ENCODE results near the gene RIN3.
A peak's percentile ranks its signal among the peaks of the same experiment; 100 is the strongest.

Gene RIN3

GRCh38 chr14:92687681-92688433 lies 174.3 kb downstream of the RIN3 start:
- H3K27ac ChIP-seq = no peak overlapping the region
- TF ChIP-seq ZFX (IDR thresholded peaks at IDR 0.05; ENCODE audit: borderline replicate concordance) (no peak), CTCF (IDR thresholded peaks at IDR 0.05) (no peak)

GRCh38 chr14:92688434-92689375 lies 175.1 kb downstream of the RIN3 start:
- H3K27ac ChIP-seq = no peak overlapping the region
- TF ChIP-seq CTCF (IDR thresholded peaks at IDR 0.05) (no peak), ZFX (IDR thresholded peaks at IDR 0.05; ENCODE audit: borderline replicate concordance) (no peak)

- no peak overlapping the region for H3K27ac ChIP-seq
- TF ChIP-seq ZFX (IDR thresholded peaks at IDR 0.05; ENCODE audit: borderline replicate concordance) (no peak), CTCF (IDR thresholded peaks at IDR 0.05) (peak; percentile 92)
Measured at GRCh38 chr14:92690171-92691011, 176.8 kb downstream of the RIN3 start.

GRCh38 chr14:92692822-92693226 lies 179.2 kb downstream of the RIN3 start:
- TF ChIP-seq ZFX (IDR thresholded peaks at IDR 0.05; ENCODE audit: borderline replicate concordance) (no peak), CTCF (IDR thresholded peaks at IDR 0.05) (no peak)

GRCh38 chr14:92693998-92694795 lies 180.6 kb downstream of the RIN3 start:
- TF ChIP-seq CTCF (IDR thresholded peaks at IDR 0.05) (no peak), ZFX (IDR thresholded peaks at IDR 0.05; ENCODE audit: borderline replicate concordance) (no peak)
- H3K27ac ChIP-seq = no peak overlapping the region

More at GRCh38 chr14:92692822-92693226, 179.2 kb downstream of the RIN3 start:
- H3K27ac ChIP-seq = no peak overlapping the region

- no peak for TF ChIP-seq CTCF (IDR thresholded peaks at IDR 0.05)
- TF ChIP-seq ZFX (IDR thresholded peaks at IDR 0.05; ENCODE audit: borderline replicate concordance) = no peak
- no peak overlapping the region for H3K27ac ChIP-seq
Measured at GRCh38 chr14:92694807-92695206, 181.2 kb downstream of the RIN3 start.
